Mononuclear cell (primary cell): ENCODE data around the gene PLA2G2D. TPM values are rescaled to one million over a fixed set of nuclear protein-coding genes. Genes with fewer than 3 reads are reported as not detected.

Source experiments
- H3K27me3 ChIP-seq: 2 replicates; pipeline ENCODE4 v1.6.0; 2011; ENCODE audit warnings: low read length, control low read depth; ENCODE audit not compliant: insufficient read depth
- H3K4me1 ChIP-seq: 2 replicates; pipeline ENCODE4 v1.5.1; 2011; ENCODE audit warnings: mild to moderate bottlenecking, low read length, control low read depth; ENCODE audit not compliant: insufficient read depth
- H3K4me3 ChIP-seq: 2 replicates; pipeline ENCODE4 v1.5.1; 2011; ENCODE audit warnings: mild to moderate bottlenecking, low read length, moderate library complexity
- H3K9me3 ChIP-seq: 2 replicates; pipeline ENCODE4 v1.5.1; 2011; ENCODE audit warnings: low read depth, mild to moderate bottlenecking, control low read depth, low read length
- total RNA-seq: library from RNA; depleted of rRNA; stranded (reverse); fragments of >200 nt; gene quantifications from one replicate; pipeline ENCODE4 v1.2.3, GENCODE V29; 2012

PLA2G2D gene
- total RNA-seq, 1 donor = not detected

- no peaks in the 10 kb centered on the region for H3K4me1 ChIP-seq
- H3K4me3 ChIP-seq = no peak overlapping the region
- H3K27me3 ChIP-seq = no peaks in the 10 kb centered on the region
- H3K9me3 ChIP-seq = no peaks in the 10 kb centered on the region
Measured at GRCh38 chr1:20111452-20111851, 7.9 kb downstream of the PLA2G2D start.

GRCh38 chr1:20110679-20111078 is 8.7 kb downstream of the PLA2G2D start:
- H3K9me3 ChIP-seq = no peaks in the 10 kb centered on the region
- H3K4me1 ChIP-seq = no peaks in the 10 kb centered on the region
- no peaks in the 10 kb centered on the region for H3K27me3 ChIP-seq
- H3K4me3 ChIP-seq = no peak overlapping the region

- H3K27me3 ChIP-seq = no peaks in the 10 kb centered on the region
- H3K4me3 ChIP-seq = no peak overlapping the region
- no peaks in the 10 kb centered on the region for H3K9me3 ChIP-seq
- no peaks in the 10 kb centered on the region for H3K4me1 ChIP-seq
Measured at GRCh38 chr1:20109223-20109856, 10.0 kb downstream of the PLA2G2D start.

GRCh38 chr1:20108366-20109123 is 10.8 kb downstream of the PLA2G2D start:
- Histone ChIP-seq H3K27me3 (no peaks in the 10 kb centered on the region), H3K4me1 (no peaks in the 10 kb centered on the region), H3K9me3 (no peaks in the 10 kb centered on the region), H3K4me3 (no peak overlapping the region)

- H3K4me3 ChIP-seq = no peak overlapping the region
- H3K9me3 ChIP-seq = no peaks in the 10 kb centered on the region
- H3K27me3 ChIP-seq = no peaks in the 10 kb centered on the region
- no peaks in the 10 kb centered on the region for H3K4me1 ChIP-seq
Measured at GRCh38 chr1:20107796-20108195, 11.5 kb downstream of the PLA2G2D start.

GRCh38 chr1:20107351-20107750 is 12.0 kb downstream of the PLA2G2D start:
- Histone ChIP-seq H3K9me3 (no peaks in the 10 kb centered on the region), H3K4me1 (no peaks in the 10 kb centered on the region), H3K27me3 (no peaks in the 10 kb centered on the region), H3K4me3 (no peak overlapping the region)

GRCh38 chr1:20105856-20106255 is 13.5 kb downstream of the PLA2G2D start:
- Histone ChIP-seq H3K4me1 (no peaks in the 10 kb centered on the region), H3K27me3 (no peaks in the 10 kb centered on the region), H3K4me3 (no peak overlapping the region)

GRCh38 chr1:20102875-20103274 is 16.5 kb downstream of the PLA2G2D start:
- Histone ChIP-seq H3K9me3 (no peaks in the 10 kb centered on the region), H3K4me3 (no peak overlapping the region), H3K27me3 (no peaks in the 10 kb centered on the region), H3K4me1 (no peaks in the 10 kb centered on the region)

More at GRCh38 chr1:20105856-20106255, 13.5 kb downstream of the PLA2G2D start:
- H3K9me3 ChIP-seq = no peaks in the 10 kb centered on the region

GRCh38 chr1:20100632-20101355 is 18.5 kb downstream of the PLA2G2D start:
- no peaks in the 10 kb centered on the region for H3K9me3 ChIP-seq
- no peak overlapping the region for H3K4me3 ChIP-seq
- H3K27me3 ChIP-seq = no peaks in the 10 kb centered on the region
- no peaks in the 10 kb centered on the region for H3K4me1 ChIP-seq

GRCh38 chr1:20099533-20099932 is 19.8 kb downstream of the PLA2G2D start:
- no peaks in the 10 kb centered on the region for H3K4me1 ChIP-seq
- H3K27me3 ChIP-seq = no peaks in the 10 kb centered on the region
- no peak overlapping the region for H3K4me3 ChIP-seq

GRCh38 chr1:20096840-20097447 is 22.4 kb downstream of the PLA2G2D start:
- Histone ChIP-seq H3K9me3 (no peaks in the 10 kb centered on the region), H3K27me3 (no peaks in the 10 kb centered on the region), H3K4me3 (no peak overlapping the region), H3K4me1 (no peaks in the 10 kb centered on the region)

More at GRCh38 chr1:20099533-20099932, 19.8 kb downstream of the PLA2G2D start:
- no peaks in the 10 kb centered on the region for H3K9me3 ChIP-seq

- Histone ChIP-seq H3K27me3 (no peaks in the 10 kb centered on the region), H3K4me3 (no peak overlapping the region), H3K9me3 (no peaks in the 10 kb centered on the region), H3K4me1 (no peaks in the 10 kb centered on the region)
Measured at GRCh38 chr1:20095564-20096434, 23.5 kb downstream of the PLA2G2D start.

GRCh38 chr1:20093940-20094391 is 25.4 kb downstream of the PLA2G2D start:
- H3K4me3 ChIP-seq = no peak overlapping the region
- no peaks in the 10 kb centered on the region for H3K4me1 ChIP-seq
- H3K9me3 ChIP-seq = no peaks in the 10 kb centered on the region
- no peaks in the 10 kb centered on the region for H3K27me3 ChIP-seq

GRCh38 chr1:20093303-20093702 is 26.0 kb downstream of the PLA2G2D start:
- Histone ChIP-seq H3K4me1 (no peaks in the 10 kb centered on the region), H3K4me3 (no peak overlapping the region), H3K27me3 (no peaks in the 10 kb centered on the region), H3K9me3 (no peaks in the 10 kb centered on the region)
